Stomach smooth muscle (tissue), 2 donors: ENCODE data around the gene SEMA3E.

Source experiments
- H3K27ac ChIP-seq: one replicate; pipeline ENCODE4 v1.7.0; 2013; ENCODE audit warnings: mild to moderate bottlenecking, low read length, inconsistent platforms
- H3K27me3 ChIP-seq, 2 donors: one replicate each; pipeline ENCODE4 v1.7.0; 2013; ENCODE audit warnings: low read length in 2 of 2; ENCODE audit not compliant: insufficient read depth in 2 of 2, control insufficient read depth in 1 of 2
- H3K36me3 ChIP-seq, 2 donors: one replicate each; pipeline ENCODE4 v1.7.0; 2013; ENCODE audit warnings: low read length in 2 of 2; ENCODE audit not compliant: control insufficient read depth in 2 of 2, insufficient read depth in 2 of 2
- H3K4me1 ChIP-seq: one replicate; pipeline ENCODE4 v1.7.0; 2013; ENCODE audit warnings: low read length; ENCODE audit not compliant: control insufficient read depth, insufficient read depth
- H3K4me3 ChIP-seq, 2 donors: one replicate each; pipeline ENCODE4 v1.7.0; 2013; ENCODE audit warnings: low read length in 2 of 2
- H3K9ac ChIP-seq, 2 donors: one replicate each; pipeline ENCODE4 v1.7.0; 2013; ENCODE audit warnings: low read length in 2 of 2, mild to moderate bottlenecking in 1 of 2
- H3K9me3 ChIP-seq, 2 donors: one replicate each; pipeline ENCODE4 v1.7.0; 2013; ENCODE audit warnings: low read length in 2 of 2; ENCODE audit not compliant: control insufficient read depth in 2 of 2
- donor health status: healthy.
- donor health status: Pancreatic carcinoma.

Gene SEMA3E

GRCh38 chr7:83524277-83525075 lies 124.5 kb downstream of the SEMA3E start:
- no peaks in the 10 kb centered on the region for H3K9me3 ChIP-seq
- no peak overlapping the region for H3K27ac ChIP-seq
- no peaks in the 10 kb centered on the region for H3K27me3 ChIP-seq
- no peaks in the 10 kb centered on the region for H3K4me1 ChIP-seq
- no peaks in the 10 kb centered on the region for H3K36me3 ChIP-seq
- no peak overlapping the region for H3K9ac ChIP-seq
- no peak overlapping the region for H3K4me3 ChIP-seq

- Histone ChIP-seq H3K27ac (no peak overlapping the region), H3K27me3 (no peaks in the 10 kb centered on the region), H3K36me3 (no peaks in the 10 kb centered on the region), H3K9me3 (no peaks in the 10 kb centered on the region), H3K4me3 (no peak overlapping the region), H3K9ac (no peak overlapping the region), H3K4me1 (no peaks in the 10 kb centered on the region)
Observed at GRCh38 chr7:83520726-83521125, 128.2 kb downstream of the SEMA3E start.

GRCh38 chr7:83519240-83519639 lies 129.7 kb downstream of the SEMA3E start:
- Histone ChIP-seq H3K27me3 (no peaks in the 10 kb centered on the region), H3K36me3 (no peaks in the 10 kb centered on the region), H3K27ac (no peak overlapping the region), H3K4me1 (no peaks in the 10 kb centered on the region), H3K9ac (no peak overlapping the region), H3K9me3 (no peaks in the 10 kb centered on the region), H3K4me3 (no peak overlapping the region)

DNA sequence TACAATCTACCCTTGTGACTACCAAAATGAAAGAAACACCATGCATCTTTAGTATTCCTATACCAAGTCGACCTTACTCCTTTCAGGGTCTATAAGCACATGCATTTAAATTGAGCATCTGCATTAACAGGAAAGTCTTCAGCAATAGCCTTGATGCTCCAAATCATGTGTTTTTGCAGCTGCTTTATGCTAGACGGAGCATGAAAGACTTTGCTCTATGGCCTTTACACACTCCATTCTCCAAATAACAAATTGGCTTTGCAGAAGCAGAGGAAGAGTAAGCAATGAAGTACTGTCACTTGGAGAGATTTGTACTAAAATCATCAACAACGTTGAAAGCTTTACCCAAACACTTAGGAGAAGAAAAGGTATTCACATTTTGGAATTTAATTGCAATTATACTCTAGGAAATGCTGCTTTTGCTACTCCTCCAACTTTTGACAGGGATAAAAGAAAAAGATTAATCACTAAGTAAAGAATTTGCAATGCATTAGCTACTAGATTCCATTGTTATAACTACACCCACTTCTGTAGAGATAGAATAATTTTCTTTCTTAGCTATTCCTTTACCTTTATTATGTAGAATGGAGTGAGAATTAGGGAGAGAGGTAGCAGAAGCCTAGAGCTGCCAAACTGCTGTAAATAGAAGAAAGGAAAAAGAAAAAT lies 131.8 kb downstream of the SEMA3E start:
- no peak overlapping the region for H3K27ac ChIP-seq
- H3K9ac ChIP-seq, result no peak overlapping the region
- no peaks in the 10 kb centered on the region for H3K4me1 ChIP-seq
- no peaks in the 10 kb centered on the region for H3K9me3 ChIP-seq
- no peaks in the 10 kb centered on the region for H3K36me3 ChIP-seq
- H3K4me3 ChIP-seq, result no peak overlapping the region
- H3K27me3 ChIP-seq, result no peaks in the 10 kb centered on the region

DNA sequence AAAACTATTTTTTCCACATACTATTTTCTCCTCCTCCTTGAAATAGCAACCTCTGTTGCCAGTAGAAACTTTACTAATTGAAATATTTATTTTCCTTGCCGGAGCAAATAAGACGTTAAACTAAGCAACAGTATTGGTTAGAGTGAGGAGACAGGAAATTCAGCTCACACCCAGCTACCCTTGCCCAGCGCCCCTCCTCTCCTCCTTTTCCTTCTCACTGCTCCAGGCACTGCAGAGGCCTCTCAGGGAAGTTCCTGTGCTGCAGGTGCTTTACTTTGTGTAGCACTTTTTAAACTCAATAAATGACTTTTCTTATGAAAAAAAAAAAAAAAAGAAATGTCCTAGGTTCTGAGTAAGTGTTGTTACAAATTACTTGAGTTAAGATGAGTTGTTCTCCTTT lies 134.0 kb downstream of the SEMA3E start:
- H3K9me3 ChIP-seq, result no peaks in the 10 kb centered on the region
- H3K4me1 ChIP-seq, result no peaks in the 10 kb centered on the region
- H3K4me3 ChIP-seq, result no peak overlapping the region
- no peaks in the 10 kb centered on the region for H3K36me3 ChIP-seq
- H3K9ac ChIP-seq, result no peak overlapping the region
- no peaks in the 10 kb centered on the region for H3K27me3 ChIP-seq
- no peak overlapping the region for H3K27ac ChIP-seq

DNA sequence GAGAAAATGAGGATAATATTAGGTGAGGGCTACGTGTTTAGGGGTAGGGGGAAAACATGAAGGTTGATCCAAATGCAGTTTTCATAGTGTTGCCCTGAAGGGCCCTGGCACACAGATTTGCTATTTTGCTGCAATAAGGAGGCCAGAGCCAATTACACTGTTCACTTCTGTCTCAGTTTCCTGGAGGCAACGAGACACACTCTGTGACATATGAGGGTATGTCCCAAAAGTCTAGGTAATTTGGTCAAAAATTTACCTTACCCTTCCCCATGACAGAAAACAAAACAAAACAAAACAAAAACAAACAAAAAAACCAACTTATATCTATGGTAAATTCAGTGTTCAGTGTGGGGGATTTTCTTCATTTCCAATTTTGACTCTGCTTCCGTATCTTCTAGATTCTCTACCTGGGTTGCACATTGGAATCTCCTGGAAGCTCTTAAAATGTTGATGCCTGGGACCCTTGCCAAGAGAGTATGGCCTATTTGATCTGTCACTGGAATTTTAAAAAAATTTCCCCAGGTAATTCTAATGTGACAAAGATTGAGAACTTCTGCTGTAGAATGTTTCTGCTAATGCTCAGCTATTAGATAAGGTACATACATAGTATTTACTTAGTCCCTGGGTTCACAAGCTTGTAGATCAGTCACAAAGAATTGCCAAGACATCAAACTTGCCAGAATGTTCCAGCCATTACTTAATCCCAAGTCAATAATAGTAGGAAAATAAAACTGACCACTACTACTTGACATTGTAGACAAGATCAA lies 139.5 kb downstream of the SEMA3E start:
- Histone ChIP-seq H3K27me3 (no peaks in the 10 kb centered on the region), H3K4me3 (no peak overlapping the region), H3K36me3 (no peaks in the 10 kb centered on the region), H3K9me3 (no peaks in the 10 kb centered on the region), H3K9ac (no peak overlapping the region), H3K4me1 (no peaks in the 10 kb centered on the region), H3K27ac (no peak overlapping the region)

DNA sequence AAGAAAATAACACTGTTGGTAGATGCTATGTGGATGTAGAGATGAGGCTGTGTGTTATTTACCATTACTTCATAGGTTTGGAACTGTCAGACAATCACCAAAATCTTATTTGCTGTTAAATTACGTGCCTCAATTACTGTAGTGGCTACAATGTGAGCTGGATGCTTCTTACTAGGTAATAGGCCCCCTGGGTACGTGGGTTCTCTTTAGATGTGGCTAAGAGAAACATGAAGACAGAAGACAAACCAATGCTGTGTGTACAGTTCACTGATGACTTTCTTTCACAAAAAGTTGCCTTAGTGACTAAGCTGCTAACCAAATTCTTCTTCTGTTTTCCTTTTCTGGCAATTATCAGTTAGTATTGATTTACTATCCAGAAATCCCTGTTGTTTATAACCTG lies 144.6 kb downstream of the SEMA3E start:
- Histone ChIP-seq H3K9ac (no peak overlapping the region), H3K27me3 (no peaks in the 10 kb centered on the region), H3K36me3 (no peaks in the 10 kb centered on the region), H3K4me3 (no peak overlapping the region), H3K9me3 (no peaks in the 10 kb centered on the region), H3K27ac (no peak overlapping the region), H3K4me1 (no peaks in the 10 kb centered on the region)

DNA sequence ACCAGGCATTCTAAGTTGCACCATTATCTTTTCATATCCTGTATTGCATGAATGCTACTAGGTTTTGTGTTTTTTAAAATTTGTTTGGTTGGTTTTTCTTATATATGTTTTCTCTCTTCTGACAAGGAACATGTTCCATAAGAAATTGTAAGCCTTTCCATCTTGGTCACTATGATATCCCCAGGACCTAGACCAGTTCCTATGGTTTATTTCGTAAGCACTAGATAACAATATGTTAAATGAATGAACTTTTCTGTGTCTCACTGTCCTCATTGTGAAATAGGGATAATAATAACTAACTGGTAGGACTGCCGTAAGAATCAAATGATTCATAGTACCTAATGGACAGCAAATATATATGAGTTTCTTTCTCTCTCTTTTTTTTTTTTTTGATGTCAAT lies 146.3 kb downstream of the SEMA3E start:
- no peaks in the 10 kb centered on the region for H3K27me3 ChIP-seq
- no peak overlapping the region for H3K27ac ChIP-seq
- no peaks in the 10 kb centered on the region for H3K4me1 ChIP-seq
- H3K4me3 ChIP-seq, result no peak overlapping the region
- no peaks in the 10 kb centered on the region for H3K36me3 ChIP-seq
- H3K9ac ChIP-seq, result no peak overlapping the region
- no peaks in the 10 kb centered on the region for H3K9me3 ChIP-seq

DNA sequence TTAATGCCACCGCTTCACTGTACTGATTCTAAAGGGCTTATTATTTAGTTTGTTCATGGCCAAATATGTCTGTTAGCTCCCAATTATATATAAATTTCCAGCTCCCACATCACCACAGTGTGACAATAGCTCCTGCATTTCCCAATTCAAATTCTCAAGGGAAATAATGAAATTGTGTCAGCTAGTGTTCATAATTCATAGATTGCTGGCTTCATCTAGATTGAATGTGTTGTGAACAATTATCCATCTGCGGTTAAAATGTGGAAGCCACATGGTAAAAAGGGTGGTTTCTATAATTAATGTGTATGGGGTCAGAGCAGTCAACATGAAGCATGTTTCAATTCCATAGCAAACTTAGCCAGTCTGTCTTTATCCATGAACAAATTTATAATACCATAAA lies 154.3 kb downstream of the SEMA3E start:
- Histone ChIP-seq H3K4me3 (no peak overlapping the region), H3K36me3 (no peaks in the 10 kb centered on the region), H3K9ac (no peak overlapping the region), H3K4me1 (no peaks in the 10 kb centered on the region), H3K27me3 (no peaks in the 10 kb centered on the region), H3K27ac (no peak overlapping the region), H3K9me3 (no peaks in the 10 kb centered on the region)

DNA sequence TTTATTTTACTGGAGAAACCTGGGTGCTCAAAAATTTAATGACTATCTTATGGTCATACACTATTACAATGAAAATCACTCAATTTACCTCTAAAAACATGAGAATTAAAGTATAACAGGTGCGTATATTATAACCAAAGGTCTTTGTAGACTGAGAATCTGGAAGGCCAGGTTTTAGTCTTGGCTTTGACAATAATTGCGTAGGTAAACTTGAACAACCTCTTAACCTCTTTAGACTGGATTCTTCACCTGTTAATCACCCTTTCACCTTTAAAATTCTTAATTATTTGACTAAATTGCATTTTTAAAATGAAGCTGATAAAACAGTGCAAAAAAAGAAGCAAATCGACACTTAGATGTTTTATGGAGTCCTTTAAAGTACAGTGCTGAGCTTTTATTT lies 156.1 kb downstream of the SEMA3E start:
- Histone ChIP-seq H3K27me3 (no peaks in the 10 kb centered on the region), H3K4me1 (no peaks in the 10 kb centered on the region), H3K9me3 (no peaks in the 10 kb centered on the region), H3K4me3 (no peak overlapping the region), H3K27ac (no peak overlapping the region), H3K9ac (no peak overlapping the region), H3K36me3 (no peaks in the 10 kb centered on the region)
